ENCODE results near the gene ZG16.
"Not testable (repeated sequence)": the region's sequence is repeated elsewhere in the genome, so short reads cannot be mapped to it uniquely, and the experiment has no call there.

ZG16 gene

GRCh38 chr16:29753516-29753915 is 24.5 kb upstream of the ZG16 start:
- no peak for DNase-seq

GRCh38 chr16:29756654-29757053 is 21.4 kb upstream of the ZG16 start:
- no peak for DNase-seq

- DNase-seq: not testable (repeated sequence)
These were observed 21.0 kb upstream of the ZG16 start for GRCh38 chr16:29757086-29757485.

GRCh38 chr16:29757950-29758466 is 20.0 kb upstream of the ZG16 start:
- no peak for DNase-seq

GRCh38 chr16:29760567-29761279 is 17.3 kb upstream of the ZG16 start:
- no peak for DNase-seq

- not testable (repeated sequence) for DNase-seq
These were observed 16.8 kb upstream of the ZG16 start for GRCh38 chr16:29761280-29761651.

GRCh38 chr16:29761882-29762281 is 16.2 kb upstream of the ZG16 start:
- no peak for DNase-seq

- DNase-seq: no peak
These were observed 14.7 kb upstream of the ZG16 start for GRCh38 chr16:29763326-29763725.

GRCh38 chr16:29765167-29766032 is 12.7 kb upstream of the ZG16 start:
- no peak for DNase-seq

- no peak for DNase-seq
These were observed 11.5 kb upstream of the ZG16 start for GRCh38 chr16:29766571-29766970.

- no peak for DNase-seq
These were observed 11.0 kb upstream of the ZG16 start for GRCh38 chr16:29767062-29767461.

- DNase-seq: no peak
These were observed 8.5 kb upstream of the ZG16 start for GRCh38 chr16:29769507-29769906.

GRCh38 chr16:29770250-29770929 is 7.7 kb upstream of the ZG16 start:
- no peak for DNase-seq

GRCh38 chr16:29772330-29772729 is 5.7 kb upstream of the ZG16 start:
- not testable (repeated sequence) for DNase-seq

GRCh38 chr16:29774730-29775129 is 3.3 kb upstream of the ZG16 start:
- DNase-seq: no peak

GRCh38 chr16:29775742-29776408 is 2.2 kb upstream of the ZG16 start:
- no peak for DNase-seq

GRCh38 chr16:29779474-29779873 is 1.4 kb downstream of the ZG16 start:
- no peak for DNase-seq

GRCh38 chr16:29783094-29783953 is 5.3 kb downstream of the ZG16 start:
- DNase-seq: not testable (repeated sequence)

GRCh38 chr16:29784157-29784556 is 6.1 kb downstream of the ZG16 start:
- no peak for DNase-seq

- DNase-seq: peak; percentile 62 to 86
These were observed 6.9 kb downstream of the ZG16 start for GRCh38 chr16:29784901-29785500.

GRCh38 chr16:29787155-29787554 is 9.1 kb downstream of the ZG16 start:
- DNase-seq: not testable (repeated sequence)
